PC-9 (cell line): ENCODE data around the gene MBTPS2.

Experiments used
- EZH2 ChIP-seq: fragments of 200-600 bp; sonication (generic); IDR thresholded peaks from 2 replicates; pipeline ENCODE4 v1.8.0; 2017; ENCODE audit warnings: antibody characterized with exemption, low read depth
- TF ChIP-seq, protein P1 (sequence below): fragments of 200-600 bp; sonication (generic); conservative IDR thresholded peaks from 2 replicates; pipeline ENCODE4 v1.6.1; 2017; ENCODE audit warnings: mixed run types, antibody characterized with exemption, mild to moderate bottlenecking, moderate library complexity

DNA sequence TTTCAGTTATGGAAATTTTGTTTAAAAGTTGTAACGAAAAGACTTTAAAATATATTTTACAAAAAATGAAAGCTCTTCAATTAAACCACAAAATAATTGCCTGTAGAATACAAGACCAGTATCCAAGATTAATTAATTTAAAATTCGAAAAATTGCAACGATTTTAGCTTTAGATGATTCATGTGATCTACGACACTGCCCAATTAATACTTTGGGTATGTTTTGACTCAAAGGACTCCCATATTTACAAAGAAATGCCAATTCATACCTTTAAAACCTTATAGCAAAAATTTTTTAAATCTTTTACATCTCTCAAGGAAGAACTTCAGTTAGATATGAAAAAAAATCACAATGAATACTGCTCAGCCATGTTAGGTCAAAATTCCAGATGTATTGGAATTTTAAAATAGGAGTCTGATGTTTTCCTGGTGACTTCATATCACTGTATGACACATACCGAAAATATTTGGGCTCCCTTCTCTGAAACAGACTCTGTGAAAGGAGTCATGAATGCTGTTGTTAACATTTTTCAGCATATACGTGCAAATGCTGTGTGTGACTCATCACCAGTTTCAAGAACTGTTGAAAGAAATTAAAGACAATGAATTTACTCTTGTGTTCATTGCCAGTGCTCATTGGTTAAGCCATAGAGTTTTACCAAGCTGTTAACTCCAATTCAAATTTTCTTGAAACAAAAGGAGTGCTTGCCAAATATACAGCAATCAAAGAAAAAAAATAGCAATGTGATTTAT lies 87.3 kb downstream of the MBTPS2 start:
- TF ChIP-seq, protein P1, sequence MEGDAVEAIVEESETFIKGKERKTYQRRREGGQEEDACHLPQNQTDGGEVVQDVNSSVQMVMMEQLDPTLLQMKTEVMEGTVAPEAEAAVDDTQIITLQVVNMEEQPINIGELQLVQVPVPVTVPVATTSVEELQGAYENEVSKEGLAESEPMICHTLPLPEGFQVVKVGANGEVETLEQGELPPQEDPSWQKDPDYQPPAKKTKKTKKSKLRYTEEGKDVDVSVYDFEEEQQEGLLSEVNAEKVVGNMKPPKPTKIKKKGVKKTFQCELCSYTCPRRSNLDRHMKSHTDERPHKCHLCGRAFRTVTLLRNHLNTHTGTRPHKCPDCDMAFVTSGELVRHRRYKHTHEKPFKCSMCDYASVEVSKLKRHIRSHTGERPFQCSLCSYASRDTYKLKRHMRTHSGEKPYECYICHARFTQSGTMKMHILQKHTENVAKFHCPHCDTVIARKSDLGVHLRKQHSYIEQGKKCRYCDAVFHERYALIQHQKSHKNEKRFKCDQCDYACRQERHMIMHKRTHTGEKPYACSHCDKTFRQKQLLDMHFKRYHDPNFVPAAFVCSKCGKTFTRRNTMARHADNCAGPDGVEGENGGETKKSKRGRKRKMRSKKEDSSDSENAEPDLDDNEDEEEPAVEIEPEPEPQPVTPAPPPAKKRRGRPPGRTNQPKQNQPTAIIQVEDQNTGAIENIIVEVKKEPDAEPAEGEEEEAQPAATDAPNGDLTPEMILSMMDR: no peak
- TF ChIP-seq EZH2: no peak
